Vagina (tissue), 2 donors: ENCODE measurements around the gene PACRG. TPM values are rescaled to one million over a fixed set of nuclear protein-coding genes. Genes with fewer than 3 reads are reported as not detected.

ENCODE experiments used
- DNase-seq, 2 donors: peaks; one replicate each; pipeline ENCODE4 v3.0.0-alpha.2; 2017; ENCODE audit errors: extremely low spot score in 2 of 2
- H3K27ac ChIP-seq: fragments of 200-600 bp; sonication (generic); one replicate; pipeline ENCODE4 v1.5.1; 2019
- H3K27me3 ChIP-seq: fragments of 200-600 bp; sonication (generic); one replicate; pipeline ENCODE4 v1.5.1; 2019
- H3K36me3 ChIP-seq, 2 donors: fragments of 200-600 bp; sonication (generic); one replicate each; pipeline ENCODE4 v1.5.1; 2017 to 2019
- H3K4me1 ChIP-seq: fragments of 200-600 bp; sonication (generic); one replicate; pipeline ENCODE4 v1.5.1; 2019
- H3K4me3 ChIP-seq, 2 donors: fragments of 200-600 bp; sonication (generic); 1 replicate in 1 of 2; 2 replicates in 1 of 2; pipeline ENCODE4 v1.5.1; 2016 to 2019
- H3K9me3 ChIP-seq: fragments of 200-600 bp; sonication (generic); one replicate; pipeline ENCODE4 v1.5.1; 2019
- POLR2A ChIP-seq, 2 donors: fragments of 450-650 bp; IDR thresholded peaks; one replicate each; pipeline ENCODE4 v1.6.1; 2017; ENCODE audit warnings: antibody characterized with exemption in 2 of 2, mild to moderate bottlenecking in 2 of 2, moderate library complexity in 2 of 2
- POLR2AphosphoS5 ChIP-seq, 2 donors: sonication (generic); formaldehyde crosslinking; IDR thresholded peaks; one replicate each; pipeline ENCODE4 v1.9.0; 2017; ENCODE audit warnings: antibody characterized with exemption in 2 of 2, mild to moderate bottlenecking in 2 of 2, low read depth in 1 of 2; ENCODE audit not compliant: insufficient read depth in 1 of 2
- intact Hi-C: fragments of 100-400 bp; cut with DNase I; formaldehyde crosslinking; loops from one replicate; pipeline ENCODE4 v1.15.1; 2023
- total RNA-seq: library from RNA; depleted of rRNA; stranded (reverse); fragments of >200 nt; gene quantifications from one replicate; pipeline ENCODE4 v1.2.3, GENCODE V29; 2016
- TF ChIP-seq, protein P1 (sequence below), 3 experiments: fragments of 450-650 bp in 2 of 3; fragments of 200-600 bp in 1 of 3; sonication (generic) in 1 of 3; IDR thresholded peaks; one replicate each; pipeline ENCODE4 v1.5.1; 2017 to 2019; ENCODE audit warnings: antibody characterized with exemption in 3 of 3, mild to moderate bottlenecking in 2 of 3, moderate library complexity in 2 of 3

The PACRG gene
- total RNA-seq, 1 donor from 2014 or later, result not detected

DNA sequence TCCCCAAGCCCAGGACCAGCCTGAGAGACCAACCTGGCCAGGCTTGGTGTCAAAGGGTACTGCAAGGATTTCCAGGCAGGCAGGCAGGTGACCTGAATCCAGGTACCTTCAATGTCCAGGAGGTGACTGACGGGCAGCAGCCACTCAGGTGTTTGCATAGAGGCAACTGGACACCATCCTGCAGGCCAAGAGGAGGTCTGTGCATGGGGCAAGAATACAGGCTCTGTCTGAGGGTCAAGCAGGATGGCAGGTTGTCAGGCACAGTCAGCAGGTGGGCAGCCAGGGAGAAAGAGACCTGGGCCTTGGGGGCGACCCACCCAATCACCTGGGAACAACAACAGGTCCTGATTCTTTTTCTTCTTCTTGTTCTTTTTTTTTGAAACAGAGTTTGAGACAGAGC is 527.5 kb downstream of the PACRG start:
- TF ChIP-seq POLR2A (IDR thresholded peaks at IDR 0.05), result no peak
- TF ChIP-seq POLR2AphosphoS5 (IDR thresholded peaks at IDR 0.05; ENCODE audit: insufficient read depth in 1 of 2, low read depth in 1 of 2), result no peak
- TF ChIP-seq, protein P1, sequence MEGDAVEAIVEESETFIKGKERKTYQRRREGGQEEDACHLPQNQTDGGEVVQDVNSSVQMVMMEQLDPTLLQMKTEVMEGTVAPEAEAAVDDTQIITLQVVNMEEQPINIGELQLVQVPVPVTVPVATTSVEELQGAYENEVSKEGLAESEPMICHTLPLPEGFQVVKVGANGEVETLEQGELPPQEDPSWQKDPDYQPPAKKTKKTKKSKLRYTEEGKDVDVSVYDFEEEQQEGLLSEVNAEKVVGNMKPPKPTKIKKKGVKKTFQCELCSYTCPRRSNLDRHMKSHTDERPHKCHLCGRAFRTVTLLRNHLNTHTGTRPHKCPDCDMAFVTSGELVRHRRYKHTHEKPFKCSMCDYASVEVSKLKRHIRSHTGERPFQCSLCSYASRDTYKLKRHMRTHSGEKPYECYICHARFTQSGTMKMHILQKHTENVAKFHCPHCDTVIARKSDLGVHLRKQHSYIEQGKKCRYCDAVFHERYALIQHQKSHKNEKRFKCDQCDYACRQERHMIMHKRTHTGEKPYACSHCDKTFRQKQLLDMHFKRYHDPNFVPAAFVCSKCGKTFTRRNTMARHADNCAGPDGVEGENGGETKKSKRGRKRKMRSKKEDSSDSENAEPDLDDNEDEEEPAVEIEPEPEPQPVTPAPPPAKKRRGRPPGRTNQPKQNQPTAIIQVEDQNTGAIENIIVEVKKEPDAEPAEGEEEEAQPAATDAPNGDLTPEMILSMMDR (IDR thresholded peaks at IDR 0.05), result no peak
- H3K4me3 ChIP-seq, result no peak overlapping the region
- no peaks in the 10 kb centered on the region for H3K36me3 ChIP-seq
- DNase-seq, result no peak
- intact Hi-C loops, result no loop called here
- H3K9me3 ChIP-seq, result no peaks in the 10 kb centered on the region
- H3K27me3 ChIP-seq, result no peaks in the 10 kb centered on the region
- peaks cover 7% of the 10 kb centered on the region for H3K4me1 ChIP-seq
- no peak overlapping the region for H3K27ac ChIP-seq

DNA sequence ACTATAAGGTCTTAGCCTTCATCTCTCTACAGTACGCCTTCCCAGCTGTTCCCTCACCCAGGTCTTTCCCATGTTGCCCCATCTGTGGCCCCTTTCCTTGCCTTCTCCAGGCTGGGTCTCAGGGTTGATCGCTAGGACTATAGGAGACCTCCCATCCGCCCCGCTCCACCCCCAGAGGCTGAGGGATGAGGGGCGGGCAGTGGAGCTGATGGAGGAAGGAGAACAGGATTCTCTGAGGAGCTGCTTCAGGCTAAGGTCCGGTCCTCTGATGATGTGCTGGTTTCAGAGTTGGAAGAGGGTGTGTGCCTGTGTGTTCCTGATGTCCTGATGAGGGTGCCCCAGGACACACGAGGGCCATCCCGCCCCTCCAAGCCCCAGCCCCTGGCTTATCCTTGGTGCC is 531.9 kb downstream of the PACRG start:
- no peaks in the 10 kb centered on the region for H3K27me3 ChIP-seq
- peaks cover 15% of the 10 kb centered on the region for H3K4me1 ChIP-seq
- H3K4me3 ChIP-seq, result peak overlapping the region in 1 of 2 donors; percentile 37
- intact Hi-C loops, result no loop called here
- H3K9me3 ChIP-seq, result no peaks in the 10 kb centered on the region
- no peak for TF ChIP-seq POLR2AphosphoS5 (IDR thresholded peaks at IDR 0.05; ENCODE audit: insufficient read depth in 1 of 2, low read depth in 1 of 2)
- TF ChIP-seq, protein P1 (IDR thresholded peaks at IDR 0.05), result no peak
- no peak for TF ChIP-seq POLR2A (IDR thresholded peaks at IDR 0.05)
- DNase-seq, result no peak
- no peak overlapping the region for H3K27ac ChIP-seq
- no peaks in the 10 kb centered on the region for H3K36me3 ChIP-seq

DNA sequence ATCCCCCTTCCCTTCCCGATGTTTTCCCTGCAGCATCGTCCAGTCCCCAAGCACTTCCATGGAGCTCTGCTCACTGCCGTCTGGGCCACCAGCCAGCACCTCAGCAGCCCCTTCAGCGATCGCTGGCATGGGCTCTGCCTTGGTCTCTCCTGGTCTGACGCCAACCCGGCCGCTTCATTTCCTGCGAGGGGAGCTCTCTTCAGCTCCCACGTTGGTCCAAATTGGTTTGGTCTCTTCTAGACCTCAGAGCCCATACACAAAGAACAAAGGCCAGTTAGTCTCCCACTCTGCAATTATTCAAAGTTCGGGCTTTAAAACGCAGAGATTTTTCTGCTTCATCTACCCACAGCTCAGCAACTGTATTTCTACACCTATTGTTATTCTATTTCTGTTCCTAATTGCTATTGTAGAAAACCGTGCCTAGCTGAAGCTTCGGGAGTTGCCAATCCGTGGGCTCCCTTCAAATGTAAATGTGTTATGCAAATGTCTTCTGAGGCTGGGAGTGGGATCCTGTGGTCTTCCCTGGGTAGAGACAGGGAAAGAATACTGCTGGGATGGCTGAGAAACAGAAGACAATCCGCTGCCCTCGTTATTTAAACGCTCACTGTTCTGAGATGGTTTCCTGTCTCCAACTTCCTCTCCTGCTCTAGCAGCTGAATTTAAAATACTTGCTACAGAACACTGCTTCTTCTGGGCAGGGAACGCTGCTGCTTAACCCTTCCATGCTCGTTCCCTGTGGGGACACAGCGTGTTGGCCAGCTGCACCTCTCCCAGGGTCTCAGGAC is 532.5 kb downstream of the PACRG start:
- no peaks in the 10 kb centered on the region for H3K9me3 ChIP-seq
- H3K27me3 ChIP-seq, result no peaks in the 10 kb centered on the region
- peak overlapping the region; percentile 15 to 37 for H3K4me3 ChIP-seq
- H3K27ac ChIP-seq, result no peak overlapping the region
- no peaks in the 10 kb centered on the region for H3K36me3 ChIP-seq
- no peak for DNase-seq
- intact Hi-C loops, result no loop called here
- TF ChIP-seq POLR2A (IDR thresholded peaks at IDR 0.05) (no peak), POLR2AphosphoS5 (IDR thresholded peaks at IDR 0.05; ENCODE audit: insufficient read depth in 1 of 2, low read depth in 1 of 2) (no peak)
- TF ChIP-seq, protein P1 (IDR thresholded peaks at IDR 0.05), result no peak
- H3K4me1 ChIP-seq, result peaks cover 15% of the 10 kb centered on the region

DNA sequence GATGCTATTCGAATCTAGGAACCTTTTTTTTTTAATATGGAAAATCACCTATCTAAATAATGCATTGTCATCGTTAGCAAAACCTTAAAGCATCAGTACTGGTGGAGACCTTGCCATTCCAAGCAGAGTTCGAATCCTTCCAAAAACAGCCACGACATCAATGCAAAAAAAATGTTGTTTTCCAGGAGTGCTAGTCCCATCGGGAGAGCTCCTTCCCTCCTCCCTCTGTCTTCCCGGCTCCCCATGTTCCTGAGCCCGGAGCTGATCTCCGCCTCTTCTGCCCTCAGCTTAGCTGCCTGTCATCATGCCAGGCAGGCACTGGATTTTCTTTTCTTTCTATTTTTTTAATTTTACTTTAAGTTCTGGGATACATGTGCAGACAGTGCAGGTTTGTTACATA is 533.1 kb downstream of the PACRG start:
- H3K36me3 ChIP-seq, result no peaks in the 10 kb centered on the region
- intact Hi-C loops, result no loop called here
- DNase-seq, result no peak
- no peak overlapping the region for H3K27ac ChIP-seq
- TF ChIP-seq POLR2AphosphoS5 (IDR thresholded peaks at IDR 0.05; ENCODE audit: insufficient read depth in 1 of 2, low read depth in 1 of 2) (no peak), POLR2A (IDR thresholded peaks at IDR 0.05) (no peak)
- TF ChIP-seq, protein P1 (IDR thresholded peaks at IDR 0.05), result no peak
- H3K4me1 ChIP-seq, result peaks cover 15% of the 10 kb centered on the region
- no peaks in the 10 kb centered on the region for H3K9me3 ChIP-seq
- H3K4me3 ChIP-seq, result peak overlapping the region; percentile 15 to 37
- H3K27me3 ChIP-seq, result no peaks in the 10 kb centered on the region

DNA sequence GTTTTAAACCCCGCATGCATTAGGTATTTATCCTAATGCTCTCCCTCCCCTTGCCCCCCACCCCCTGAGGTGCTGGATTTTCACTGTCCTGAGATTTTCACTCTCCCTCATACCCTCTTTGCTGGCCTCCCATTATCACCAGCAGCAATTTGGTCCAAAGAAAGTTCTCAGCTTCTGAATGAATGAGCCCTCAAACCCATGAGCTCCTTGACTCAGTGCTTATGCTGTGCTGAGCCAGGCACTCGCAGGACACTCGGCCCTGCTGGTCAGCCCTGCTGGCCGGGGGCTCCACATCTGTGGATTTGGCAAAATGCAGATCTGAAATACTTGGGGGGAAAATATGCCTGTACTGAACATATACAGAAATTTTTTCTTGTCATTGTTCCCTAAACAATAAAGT is 533.6 kb downstream of the PACRG start:
- H3K36me3 ChIP-seq, result no peaks in the 10 kb centered on the region
- no peaks in the 10 kb centered on the region for H3K9me3 ChIP-seq
- no peak overlapping the region for H3K27ac ChIP-seq
- H3K27me3 ChIP-seq, result no peaks in the 10 kb centered on the region
- intact Hi-C loops, result no loop called here
- H3K4me3 ChIP-seq, result no peak overlapping the region
- H3K4me1 ChIP-seq, result peaks cover 15% of the 10 kb centered on the region
- TF ChIP-seq, protein P1 (IDR thresholded peaks at IDR 0.05), result no peak
- TF ChIP-seq POLR2AphosphoS5 (IDR thresholded peaks at IDR 0.05; ENCODE audit: insufficient read depth in 1 of 2, low read depth in 1 of 2), result no peak
- no peak for TF ChIP-seq POLR2A (IDR thresholded peaks at IDR 0.05)
- DNase-seq, result no peak
